H1 (cell line): Measurements from ENCODE around the gene ZNF750.

Source experiments
- CHD2 ChIP-seq: IDR thresholded peaks from 2 replicates; pipeline ENCODE4 v1.6.1; 2012; ENCODE audit warnings: low read length, improper control_type of control experiment
- CTCF ChIP-seq, 3 experiments: IDR thresholded peaks; 1 replicate in 2 of 3; 2 replicates in 1 of 3; pipeline versions ENCODE4 v1.5.1 to v1.6.1; 2011; ENCODE audit warnings: low read length in 3 of 3, mild to moderate bottlenecking in 3 of 3, inconsistent platforms in 2 of 3, low read depth in 1 of 3, moderate library complexity in 1 of 3; ENCODE audit not compliant: insufficient read depth in 1 of 3; ENCODE audit errors: control extremely low read depth in 1 of 3
- EP300 ChIP-seq, 2 experiments: IDR thresholded peaks; 1 replicate in 1 of 2; 2 replicates in 1 of 2; pipeline ENCODE4 v1.6.1; 2011 to 2012; ENCODE audit warnings: low read depth in 2 of 2, low read length in 2 of 2, mild to moderate bottlenecking in 2 of 2, borderline replicate concordance in 1 of 2, inconsistent platforms in 1 of 2, moderate library complexity in 1 of 2
- KDM5A ChIP-seq: fragments of 200-600 bp; IDR thresholded peaks from 2 replicates; pipeline ENCODE4 v1.7.1; 2012; ENCODE audit warnings: mild to moderate bottlenecking, low read length, inconsistent platforms, mixed read lengths
- POLR2A ChIP-seq, 2 experiments: IDR thresholded peaks; 1 replicate in 1 of 2; 2 replicates in 1 of 2; pipeline ENCODE4 v1.6.1; 2011; ENCODE audit warnings: low read depth in 2 of 2, low read length in 2 of 2, mild to moderate bottlenecking in 2 of 2; ENCODE audit errors: control extremely low read depth in 1 of 2
- RFX5 ChIP-seq: IDR thresholded peaks from 2 replicates; pipeline ENCODE4 v1.6.1; 2011; ENCODE audit warnings: low read depth, low read length, improper control_type of control experiment, borderline replicate concordance
- TEAD4 ChIP-seq: IDR thresholded peaks from 2 replicates; pipeline ENCODE4 v1.6.1; 2012; ENCODE audit warnings: low read depth, low read length, inconsistent platforms, mixed read lengths

- TF ChIP-seq EP300 (IDR thresholded peaks at IDR 0.05; ENCODE audit: borderline replicate concordance in 1 of 2, low read depth in 2 of 2, low read length in 2 of 2) (no peak), POLR2A (IDR thresholded peaks at IDR 0.05; ENCODE audit: control extremely low read depth in 1 of 2, low read depth in 2 of 2, low read length in 2 of 2) (no peak), KDM5A (no peak), RFX5 (no peak), CTCF (IDR thresholded peaks at IDR 0.05; ENCODE audit: control extremely low read depth in 1 of 3, insufficient read depth in 1 of 3, low read depth in 1 of 3, low read length in 3 of 3) (no peak), TEAD4 (no peak), CHD2 (no peak)
Measured at GRCh38 chr17:82876149-82876548, 36.3 kb upstream of the ZNF750 start.
